ENCODE data around the gene ATP10A.

DNA sequence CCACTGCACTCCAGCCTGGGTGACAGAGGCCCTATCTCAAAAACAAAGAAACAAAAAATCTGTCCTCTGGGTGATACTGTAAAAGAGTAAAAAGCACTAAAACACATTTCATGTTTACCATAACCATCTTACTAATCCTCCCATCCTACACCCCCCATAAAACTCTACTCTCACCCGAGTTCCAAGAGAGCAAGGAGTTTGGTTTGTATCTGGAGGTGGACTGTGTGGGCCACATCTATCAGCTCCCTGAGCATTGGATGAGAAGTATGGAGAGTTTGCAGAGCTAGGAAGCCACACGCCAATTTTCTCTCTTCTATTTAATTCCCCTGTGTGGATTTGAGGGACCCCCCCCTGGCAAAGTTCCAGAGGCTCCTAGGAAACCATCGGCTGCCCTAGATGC, 80.0 kb downstream of the ATP10A start:
- TF ChIP-seq, protein P1, sequence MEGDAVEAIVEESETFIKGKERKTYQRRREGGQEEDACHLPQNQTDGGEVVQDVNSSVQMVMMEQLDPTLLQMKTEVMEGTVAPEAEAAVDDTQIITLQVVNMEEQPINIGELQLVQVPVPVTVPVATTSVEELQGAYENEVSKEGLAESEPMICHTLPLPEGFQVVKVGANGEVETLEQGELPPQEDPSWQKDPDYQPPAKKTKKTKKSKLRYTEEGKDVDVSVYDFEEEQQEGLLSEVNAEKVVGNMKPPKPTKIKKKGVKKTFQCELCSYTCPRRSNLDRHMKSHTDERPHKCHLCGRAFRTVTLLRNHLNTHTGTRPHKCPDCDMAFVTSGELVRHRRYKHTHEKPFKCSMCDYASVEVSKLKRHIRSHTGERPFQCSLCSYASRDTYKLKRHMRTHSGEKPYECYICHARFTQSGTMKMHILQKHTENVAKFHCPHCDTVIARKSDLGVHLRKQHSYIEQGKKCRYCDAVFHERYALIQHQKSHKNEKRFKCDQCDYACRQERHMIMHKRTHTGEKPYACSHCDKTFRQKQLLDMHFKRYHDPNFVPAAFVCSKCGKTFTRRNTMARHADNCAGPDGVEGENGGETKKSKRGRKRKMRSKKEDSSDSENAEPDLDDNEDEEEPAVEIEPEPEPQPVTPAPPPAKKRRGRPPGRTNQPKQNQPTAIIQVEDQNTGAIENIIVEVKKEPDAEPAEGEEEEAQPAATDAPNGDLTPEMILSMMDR (IDR thresholded peaks at IDR 0.05; ENCODE audit: poor library complexity): no peak
- TF ChIP-seq EZH2 (IDR thresholded peaks at IDR 0.05; ENCODE audit: borderline replicate concordance) (no peak), EZH2phosphoT487 (IDR thresholded peaks at IDR 0.05; ENCODE audit: low read depth, severe bottlenecking, unreplicated experiment) (no peak)
